ENCODE results near the gene STING1.
"Not testable (repeated sequence)": the region's sequence is repeated elsewhere in the genome, so short reads cannot be mapped to it uniquely, and the experiment has no call there.

STING1 gene

GRCh38 chr5:139503036-139503817 is 20.7 kb upstream of the STING1 start:
- not testable (repeated sequence) for DNase-seq

GRCh38 chr5:139501381-139501780 is 18.8 kb upstream of the STING1 start:
- peak; percentile 45 for DNase-seq

- DNase-seq: peak; percentile 75
Measured at GRCh38 chr5:139495638-139496435, 13.3 kb upstream of the STING1 start.

GRCh38 chr5:139494832-139495231 is 12.3 kb upstream of the STING1 start:
- DNase-seq: no peak

- no peak for DNase-seq
Measured at GRCh38 chr5:139494256-139494655, 11.7 kb upstream of the STING1 start.

- DNase-seq: peak; percentile 27
Measured at GRCh38 chr5:139492700-139493192, 10.2 kb upstream of the STING1 start.

GRCh38 chr5:139488260-139488659 is 5.7 kb upstream of the STING1 start:
- peak; percentile 77 for DNase-seq

- no peak for DNase-seq
Measured at GRCh38 chr5:139486201-139486600, 3.6 kb upstream of the STING1 start.

GRCh38 chr5:139482890-139483208 is 291 bp upstream of the STING1 start:
- DNase-seq: not testable (repeated sequence)

- peak; percentile 60 for DNase-seq
Measured at GRCh38 chr5:139481580-139482049, 943 bp downstream of the STING1 start.

- no peak for DNase-seq
Measured at GRCh38 chr5:139481122-139481533, 1.4 kb downstream of the STING1 start.

- not testable (repeated sequence) for DNase-seq
Measured at GRCh38 chr5:139479729-139480128, 2.8 kb downstream of the STING1 start.

GRCh38 chr5:139478657-139479423 is 3.7 kb downstream of the STING1 start:
- DNase-seq: not testable (repeated sequence)

GRCh38 chr5:139475865-139476617 is 6.5 kb downstream of the STING1 start:
- no peak for DNase-seq

GRCh38 chr5:139474890-139475791 is 7.4 kb downstream of the STING1 start:
- peak; percentile 56 for DNase-seq

- DNase-seq: no peak
Measured at GRCh38 chr5:139473565-139473964, 9.0 kb downstream of the STING1 start.

GRCh38 chr5:139473105-139473504 is 9.5 kb downstream of the STING1 start:
- no peak for DNase-seq

GRCh38 chr5:139472386-139473030 is 10.1 kb downstream of the STING1 start:
- no peak for DNase-seq

GRCh38 chr5:139470821-139471300 is 11.7 kb downstream of the STING1 start, which contains the start of gene SMIM33:
Gene SMIM33 (plus strand): TSS chr5:139471004. CDS start chr5:139471122, 118 bp downstream.
- DNase-seq: peak; percentile 19

- DNase-seq: peak; percentile 92
Measured at GRCh38 chr5:139468421-139468931, 14.1 kb downstream of the STING1 start.
